Mesenchymal stem cell (in vitro differentiated cells and primary cell): ENCODE measurements around the gene ARHGAP23.
"Not testable (repeated sequence)": the region's sequence is repeated elsewhere in the genome, so short reads cannot be mapped to it uniquely, and the experiment has no call there.

Experiments used
- DNase-seq: peaks from one replicate; pipeline ENCODE4 v3.0.0-alpha.2; 2013
- H2AFZ ChIP-seq: one replicate; pipeline ENCODE4 v1.6.1; 2013; ENCODE audit warnings: low read depth, mild to moderate bottlenecking, control low read depth, inconsistent platforms, low read length, moderate library complexity
- H2AK5ac ChIP-seq: 2 replicates; pipeline ENCODE4 v1.6.1; 2013; ENCODE audit warnings: low read length, moderate library complexity, mild to moderate bottlenecking, inconsistent platforms; ENCODE audit not compliant: severe bottlenecking
- H2BK120ac ChIP-seq: one replicate; pipeline ENCODE4 v1.6.1; 2013; ENCODE audit warnings: low read depth, mild to moderate bottlenecking, inconsistent platforms, low read length, moderate library complexity
- H2BK12ac ChIP-seq, 2 experiments: one replicate each; pipeline ENCODE4 v1.6.1; 2013; ENCODE audit warnings: inconsistent platforms in 2 of 2, low read length in 2 of 2, mild to moderate bottlenecking in 2 of 2, moderate library complexity in 2 of 2, control low read depth in 1 of 2
- H2BK15ac ChIP-seq: one replicate; pipeline ENCODE4 v1.6.1; 2013; ENCODE audit warnings: mild to moderate bottlenecking, low read depth, inconsistent platforms; ENCODE audit not compliant: poor library complexity, severe bottlenecking
- H2BK5ac ChIP-seq: 2 replicates; pipeline ENCODE4 v1.6.1; 2013; ENCODE audit warnings: low read depth, mild to moderate bottlenecking, low read length, control low read depth, inconsistent platforms; ENCODE audit not compliant: poor library complexity, severe bottlenecking
- H3K14ac ChIP-seq, 2 experiments: one replicate each; pipeline ENCODE4 v1.6.1; 2013; ENCODE audit warnings: inconsistent platforms in 2 of 2, low read length in 2 of 2, control low read depth in 1 of 2, mild to moderate bottlenecking in 1 of 2, moderate library complexity in 1 of 2
- H3K18ac ChIP-seq, 2 experiments: one replicate each; pipeline ENCODE4 v1.6.1; 2013; ENCODE audit warnings: inconsistent platforms in 2 of 2, low read length in 2 of 2, control low read depth in 1 of 2, low read depth in 1 of 2, mild to moderate bottlenecking in 1 of 2
- H3K23ac ChIP-seq, 2 experiments: one replicate each; pipeline ENCODE4 v1.6.1; 2013; ENCODE audit warnings: inconsistent platforms in 2 of 2, low read length in 2 of 2, mild to moderate bottlenecking in 2 of 2, moderate library complexity in 2 of 2, control low read depth in 1 of 2
- H3K27ac ChIP-seq: 2 replicates; pipeline ENCODE4 v1.5.1; 2013; ENCODE audit warnings: mild to moderate bottlenecking, moderate library complexity, low read length, control low read depth, inconsistent platforms; ENCODE audit not compliant: poor library complexity, severe bottlenecking
- H3K27me3 ChIP-seq, 2 experiments: 2 replicates each; pipeline versions ENCODE4 v1.6.1 to v1.7.0; 2013; ENCODE audit warnings: low read length in 2 of 2, mild to moderate bottlenecking in 2 of 2, moderate library complexity in 2 of 2, control low read depth in 1 of 2, inconsistent platforms in 1 of 2; ENCODE audit not compliant: control insufficient read depth in 1 of 2, insufficient read depth in 1 of 2
- H3K36me3 ChIP-seq, 2 experiments: 2 replicates each; pipeline versions ENCODE4 v1.6.1 to v1.7.0; 2013; ENCODE audit warnings: low read length in 2 of 2, control low read depth in 1 of 2, inconsistent platforms in 1 of 2, low read depth in 1 of 2, mild to moderate bottlenecking in 1 of 2; ENCODE audit not compliant: insufficient read depth in 2 of 2, control insufficient read depth in 1 of 2
- H3K4ac ChIP-seq, 2 experiments: one replicate each; pipeline ENCODE4 v1.6.1; 2013; ENCODE audit warnings: inconsistent platforms in 2 of 2, low read length in 2 of 2, mild to moderate bottlenecking in 2 of 2, moderate library complexity in 2 of 2, control low read depth in 1 of 2, low read depth in 1 of 2
- H3K4me1 ChIP-seq: 2 replicates; pipeline ENCODE4 v1.6.1; 2013; ENCODE audit warnings: low read depth, low read length, control low read depth; ENCODE audit not compliant: control insufficient read depth, insufficient read depth
- H3K4me2 ChIP-seq: 2 replicates; pipeline ENCODE4 v1.6.1; 2013; ENCODE audit warnings: low read length, mild to moderate bottlenecking, inconsistent platforms; ENCODE audit not compliant: poor library complexity, severe bottlenecking
- H3K4me3 ChIP-seq, 2 experiments: 2 replicates each; pipeline versions ENCODE4 v1.5.1 to v1.7.0; 2013; ENCODE audit warnings: low read length in 2 of 2, mild to moderate bottlenecking in 2 of 2, control low read depth in 1 of 2, low read depth in 1 of 2; ENCODE audit not compliant: insufficient read depth in 1 of 2
- H3K79me1 ChIP-seq: replicated peaks from 2 replicates; pipeline ENCODE4 v1.6.1; 2013; ENCODE audit warnings: mild to moderate bottlenecking, control low read depth, low read length, inconsistent platforms; ENCODE audit not compliant: poor library complexity, severe bottlenecking
- H3K9ac ChIP-seq: 2 replicates; pipeline ENCODE4 v1.7.0; 2013; ENCODE audit warnings: mild to moderate bottlenecking, low read length, moderate library complexity
- H3K9me3 ChIP-seq: 2 replicates; pipeline ENCODE4 v1.7.0; 2013; ENCODE audit warnings: mild to moderate bottlenecking, low read length; ENCODE audit not compliant: control insufficient read depth
- H4K8ac ChIP-seq: one replicate; pipeline ENCODE4 v1.6.1; 2013; ENCODE audit warnings: inconsistent platforms, mild to moderate bottlenecking, low read length, moderate library complexity
- H4K91ac ChIP-seq: one replicate; pipeline ENCODE4 v1.6.1; 2013; ENCODE audit warnings: mild to moderate bottlenecking, low read length, inconsistent platforms
- WGBS: methylation state at CpG from one replicate; pipeline ENCODE4 v1.1.7; 2013; ENCODE audit warnings: mixed read lengths; 5-methylcytosine and 5-hydroxymethylcytosine counted together

ARHGAP23 gene

GRCh38 chr17:38478667-38479066 lies 50.4 kb downstream of the ARHGAP23 start:
- not testable (repeated sequence) for H3K4ac ChIP-seq, DNase-seq, H3K18ac ChIP-seq

GRCh38 chr17:38482039-38482699 lies 53.9 kb downstream of the ARHGAP23 start:
- not testable (repeated sequence) for H2AFZ ChIP-seq, H3K23ac ChIP-seq, H3K18ac ChIP-seq, H2BK15ac ChIP-seq, H3K4ac ChIP-seq, H4K91ac ChIP-seq, H2BK12ac ChIP-seq, H3K14ac ChIP-seq, H3K4me3 ChIP-seq, H2BK120ac ChIP-seq, H4K8ac ChIP-seq, H3K27me3 ChIP-seq, DNase-seq, H3K9me3 ChIP-seq, H3K79me1 ChIP-seq, H3K4me2 ChIP-seq, H3K9ac ChIP-seq
- peak overlapping the region; percentile 23 for H2AK5ac ChIP-seq
- H2BK5ac ChIP-seq = peak overlapping the region; percentile 75
- H3K4me1 ChIP-seq = peaks cover 50% of the 10 kb centered on the region
- WGBS = 100% methylated on average over 19 of the region's 19 CpGs
- H3K36me3 ChIP-seq = peaks cover 53 to 63% of the 10 kb centered on the region in 2 experiments
- H3K27ac ChIP-seq = peak overlapping the region; percentile 84

More at GRCh38 chr17:38478667-38479066, 50.4 kb downstream of the ARHGAP23 start:
- Histone ChIP-seq H3K27ac (peak overlapping the region; percentile 18), H3K79me1 (peaks cover 12% of the 10 kb centered on the region), H3K4me1 (peaks cover 27% of the 10 kb centered on the region), H2AK5ac (peak overlapping the region; percentile 61), H3K36me3 (peaks cover 41 to 74% of the 10 kb centered on the region in 2 experiments)
- not testable (repeated sequence) for H3K9me3 ChIP-seq, H2AFZ ChIP-seq, H3K23ac ChIP-seq, H2BK15ac ChIP-seq, H4K91ac ChIP-seq, H3K4me3 ChIP-seq, H2BK12ac ChIP-seq, H2BK120ac ChIP-seq, H4K8ac ChIP-seq, H3K9ac ChIP-seq, H3K27me3 ChIP-seq, H3K14ac ChIP-seq, H2BK5ac ChIP-seq, H3K4me2 ChIP-seq
- 89% methylated on average over 4 of the region's 4 CpGs for WGBS

- peaks cover 50% of the 10 kb centered on the region for H3K4me1 ChIP-seq
- H2BK120ac ChIP-seq, H2AFZ ChIP-seq, H3K9me3 ChIP-seq, H2BK5ac ChIP-seq, H2BK12ac ChIP-seq, H3K4me2 ChIP-seq, H3K9ac ChIP-seq, H3K18ac ChIP-seq, H3K4ac ChIP-seq, H3K14ac ChIP-seq, H4K8ac ChIP-seq, H3K23ac ChIP-seq, H3K79me1 ChIP-seq, H2BK15ac ChIP-seq, H4K91ac ChIP-seq, DNase-seq, H3K4me3 ChIP-seq, H3K27me3 ChIP-seq: not testable (repeated sequence)
- H3K36me3 ChIP-seq = peaks cover 53 to 59% of the 10 kb centered on the region in 2 experiments
- 95% methylated on average over 5 of the region's 8 CpGs for WGBS
- peak overlapping the region; percentile 84 for H3K27ac ChIP-seq
- peak overlapping the region; percentile 89 for H2AK5ac ChIP-seq
These were observed 54.4 kb downstream of the ARHGAP23 start for GRCh38 chr17:38482700-38483043.

GRCh38 chr17:38484242-38485145 lies 56.2 kb downstream of the ARHGAP23 start:
- not testable (repeated sequence) for H4K8ac ChIP-seq

More at GRCh38 chr17:38484242-38485145, 56.2 kb downstream of the ARHGAP23 start:
- peak overlapping the region in 1 of 2 experiments; percentile 68 for H3K14ac ChIP-seq
- not testable (repeated sequence) for H3K4me2 ChIP-seq, H3K27me3 ChIP-seq, H3K18ac ChIP-seq, H2BK15ac ChIP-seq, H2BK120ac ChIP-seq, H3K9me3 ChIP-seq, H2AFZ ChIP-seq, H2BK5ac ChIP-seq, H4K91ac ChIP-seq, H3K4ac ChIP-seq, H2BK12ac ChIP-seq, H3K23ac ChIP-seq, H3K4me3 ChIP-seq, H3K79me1 ChIP-seq
- H3K36me3 ChIP-seq = peaks cover 42 to 50% of the 10 kb centered on the region in 2 experiments
- peak overlapping the region; percentile 41 for H3K9ac ChIP-seq
- H2AK5ac ChIP-seq = peak overlapping the region; percentile 7
- peak overlapping the region; percentile 46 for H3K27ac ChIP-seq
- peak; percentile 74 for DNase-seq
- H3K4me1 ChIP-seq = peaks cover 36% of the 10 kb centered on the region
- WGBS = 63% methylated on average over 21 of the region's 21 CpGs
